HG02943 (cell line): ENCODE data around the gene CBLC.

Source experiments
- ATAC-seq: cut with Tn5 transposase; IDR thresholded peaks from one replicate; pipeline ENCODE4 v1.9.1; 2021; ENCODE audit warnings: mild to moderate bottlenecking, low read depth, moderate library complexity; ENCODE audit not compliant: unreplicated experiment

The CBLC gene

DNA sequence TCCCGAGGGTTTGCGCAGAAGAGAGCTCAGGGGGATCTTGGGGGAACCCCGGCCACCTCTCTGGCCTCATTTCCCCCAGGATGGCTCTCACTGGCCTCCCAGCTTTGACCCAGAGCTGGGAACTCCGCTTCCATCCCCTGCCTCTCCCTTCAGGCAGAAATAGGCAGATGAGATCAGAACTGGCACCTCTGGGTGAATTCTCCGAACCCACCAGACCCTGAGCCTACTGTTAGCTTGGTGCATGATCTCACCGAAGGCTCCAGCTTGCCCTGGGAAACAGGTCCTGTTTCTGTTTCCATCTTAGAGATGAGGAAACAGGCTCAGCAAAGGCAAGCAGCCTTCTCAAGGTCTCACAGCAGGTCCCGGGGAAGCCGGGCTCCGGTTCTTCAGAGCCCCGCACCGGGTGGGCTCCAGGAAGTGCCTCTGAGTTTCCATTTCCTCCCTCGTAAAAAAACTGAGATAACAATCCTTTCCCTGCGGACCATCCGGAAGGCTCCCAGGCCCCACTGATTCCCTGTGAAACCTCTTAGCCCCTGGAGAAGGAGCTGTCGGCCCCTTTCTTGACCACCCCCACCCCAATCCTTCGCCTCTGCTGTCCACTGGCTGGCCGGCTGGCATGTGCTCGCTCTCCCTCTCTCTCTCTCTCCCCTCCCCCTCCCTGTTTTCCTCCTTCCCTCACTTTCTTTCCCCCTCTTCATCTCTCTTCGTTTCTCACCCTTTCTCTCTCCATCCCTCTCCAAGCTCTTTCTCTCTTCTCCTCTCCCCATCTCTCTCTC lies 70.5 kb downstream of the CBLC start:
- no peak for ATAC-seq

DNA sequence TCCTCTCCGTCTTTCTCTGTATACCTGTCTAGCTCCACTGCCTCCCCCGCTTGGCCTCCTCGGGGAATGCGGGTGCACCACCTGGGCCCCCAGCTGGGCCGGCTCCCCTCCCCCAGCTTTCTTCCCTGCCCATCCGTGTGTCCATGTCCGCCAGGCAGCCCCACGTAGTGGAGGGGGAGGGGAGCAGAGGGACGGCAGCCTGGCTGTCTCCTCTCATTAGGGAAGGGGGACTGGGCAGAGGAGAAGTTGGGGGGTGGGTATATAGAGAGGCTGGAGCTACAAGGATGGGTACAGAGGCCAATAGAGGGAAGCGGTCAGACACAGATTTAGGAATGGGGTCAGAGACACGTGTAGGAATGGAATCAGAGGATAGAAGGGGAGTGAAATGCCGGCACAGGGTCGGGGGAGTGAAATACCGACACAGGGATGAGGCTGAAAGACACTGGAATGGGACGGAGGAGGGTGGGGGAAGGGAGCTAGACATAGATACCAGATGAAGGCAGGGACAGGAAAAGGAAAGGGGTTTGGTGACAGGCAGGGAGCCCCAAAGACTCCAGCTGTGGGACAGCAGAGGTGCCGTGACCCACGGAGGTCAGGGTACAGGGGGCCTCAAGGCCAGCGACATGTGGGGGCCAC lies 71.2 kb downstream of the CBLC start:
- ATAC-seq, result no peak
